Transverse colon (tissue), 4 donors: ENCODE results near the gene LPCAT1.

ENCODE experiments used
- CTCF ChIP-seq, 5 experiments: fragments of 200-600 bp in 3 of 5; fragments of 450-650 bp in 2 of 5; sonication (generic) in 3 of 5; IDR thresholded peaks; 1 replicate in 2 of 5; 2 replicates in 3 of 5; pipeline ENCODE4 v1.5.1; 2016 to 2017; ENCODE audit warnings: antibody characterized with exemption in 5 of 5, inconsistent platforms in 3 of 5, mild to moderate bottlenecking in 2 of 5, moderate library complexity in 1 of 5
- EP300 ChIP-seq: sonication (generic); formaldehyde crosslinking; IDR thresholded peaks from one replicate; pipeline ENCODE4 v1.6.1; 2017; ENCODE audit warnings: antibody characterized with exemption, low read depth
- POLR2A ChIP-seq: fragments of 450-650 bp; IDR thresholded peaks from one replicate; pipeline ENCODE4 v1.6.1; 2016; ENCODE audit warnings: antibody characterized with exemption, mild to moderate bottlenecking, moderate library complexity
- POLR2AphosphoS5 ChIP-seq, 3 donors: sonication (generic); formaldehyde crosslinking; IDR thresholded peaks; one replicate each; pipeline ENCODE4 v1.6.1; 2016; ENCODE audit warnings: antibody characterized with exemption in 3 of 3

GRCh38 chr5:1465966-1466471 lies 57.7 kb downstream of the LPCAT1 start:
- no peak for TF ChIP-seq CTCF (IDR thresholded peaks at IDR 0.05)
- TF ChIP-seq POLR2A, result no peak
- TF ChIP-seq POLR2AphosphoS5 (IDR thresholded peaks at IDR 0.05), result no peak
- no peak for TF ChIP-seq EP300
